Measurements from ENCODE around the gene PIP5K1C.

PIP5K1C gene

GRCh38 chr19:3687774-3688706 lies 12.2 kb downstream of the PIP5K1C start:
- DNase-seq (ENCODE audit: insufficient read length, low spot score) (no peak), FAIRE-seq (no peak)
- no peak for TF ChIP-seq CTCF (IDR thresholded peaks at IDR 0.05; ENCODE audit: insufficient read depth, missing control alignments)

- DNase-seq (ENCODE audit: insufficient read length, low spot score) (no peak), FAIRE-seq (no peak)
- no peak for TF ChIP-seq CTCF (IDR thresholded peaks at IDR 0.05; ENCODE audit: insufficient read depth, missing control alignments)
Observed at GRCh38 chr19:3687393-3687773, 12.9 kb downstream of the PIP5K1C start.

GRCh38 chr19:3684817-3685410 lies 15.4 kb downstream of the PIP5K1C start:
- DNase-seq (ENCODE audit: insufficient read length, low spot score): no peak
- no peak for TF ChIP-seq CTCF (IDR thresholded peaks at IDR 0.05; ENCODE audit: insufficient read depth, missing control alignments)
- FAIRE-seq: no peak

- DNase-seq (ENCODE audit: insufficient read length, low spot score) (no peak), FAIRE-seq (no peak)
- no peak for TF ChIP-seq CTCF (IDR thresholded peaks at IDR 0.05; ENCODE audit: insufficient read depth, missing control alignments)
Observed at GRCh38 chr19:3684054-3684816, 16.0 kb downstream of the PIP5K1C start.

GRCh38 chr19:3683405-3684053 lies 16.7 kb downstream of the PIP5K1C start:
- no peak for DNase-seq (ENCODE audit: insufficient read length, low spot score)
- no peak for TF ChIP-seq CTCF (IDR thresholded peaks at IDR 0.05; ENCODE audit: insufficient read depth, missing control alignments)
- no peak for FAIRE-seq

- DNase-seq (ENCODE audit: insufficient read length, low spot score): no peak
- TF ChIP-seq CTCF (IDR thresholded peaks at IDR 0.05; ENCODE audit: insufficient read depth, missing control alignments): no peak
- FAIRE-seq: no peak
Observed at GRCh38 chr19:3682741-3683404, 17.4 kb downstream of the PIP5K1C start.

All from D721Med (cell line).